Cardiac fibroblast (primary cell): Measurements from ENCODE around the gene SURF6.
"Not testable (repeated sequence)": the region's sequence is repeated elsewhere in the genome, so short reads cannot be mapped to it uniquely, and the experiment has no call there.

Source experiments
- DNase-seq, 2 donors: peaks; one replicate each; pipeline versions ENCODE4 v3.0.0 to v3.0.0-alpha.2; 2010; ENCODE audit warnings: low read depth in 2 of 2
- H3K4me3 ChIP-seq, 2 donors: replicated peaks in 1 of 2; 1 replicate in 1 of 2; 2 replicates in 1 of 2; pipeline ENCODE4 v1.5.1; 2011; ENCODE audit warnings: low read depth in 2 of 2, low read length in 2 of 2, mild to moderate bottlenecking in 2 of 2, moderate library complexity in 1 of 2
- CTCF ChIP-seq: IDR thresholded peaks from one replicate; pipeline ENCODE4 v1.5.1; 2011; ENCODE audit warnings: low read depth, mild to moderate bottlenecking, low read length, inconsistent platforms

SURF6 gene

DNA sequence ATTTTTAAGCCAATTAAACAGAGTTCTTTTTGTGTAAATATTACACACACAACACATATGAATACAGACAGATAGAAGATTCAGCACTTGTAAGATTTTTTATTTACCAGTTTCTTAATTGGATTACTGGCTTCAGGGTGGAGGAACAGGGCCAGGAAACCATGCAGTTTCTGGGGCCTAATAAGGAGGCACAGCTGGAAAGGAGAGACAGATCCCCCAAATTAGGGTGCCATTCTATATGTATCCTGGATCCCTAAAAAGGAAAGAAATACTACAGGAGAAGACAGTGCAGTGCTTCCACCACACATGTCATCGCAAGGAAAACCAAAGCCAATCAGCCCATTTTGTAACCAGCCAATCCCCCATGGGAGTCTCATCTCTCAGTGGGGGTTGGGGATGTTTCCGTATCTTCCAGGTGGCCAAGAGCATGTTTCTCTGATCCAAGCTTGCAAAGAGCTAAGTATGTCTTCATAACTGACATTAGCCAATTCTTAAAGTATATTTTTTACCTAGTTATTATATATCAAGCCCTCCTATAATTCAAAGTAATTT is 45.2 kb downstream of the SURF6 start:
- no peak for TF ChIP-seq CTCF
- H3K4me3 ChIP-seq, result no peak overlapping the region
- no peak for DNase-seq

- peak; percentile 16 to 28 for DNase-seq
- TF ChIP-seq CTCF, result no peak
- H3K4me3 ChIP-seq, result no peak overlapping the region
Measured at GRCh38 chr9:133286523-133286922, 49.5 kb downstream of the SURF6 start.

- no peak for DNase-seq
- no peak overlapping the region for H3K4me3 ChIP-seq
- no peak for TF ChIP-seq CTCF
Measured at GRCh38 chr9:133285252-133285775, 50.7 kb downstream of the SURF6 start.

DNA sequence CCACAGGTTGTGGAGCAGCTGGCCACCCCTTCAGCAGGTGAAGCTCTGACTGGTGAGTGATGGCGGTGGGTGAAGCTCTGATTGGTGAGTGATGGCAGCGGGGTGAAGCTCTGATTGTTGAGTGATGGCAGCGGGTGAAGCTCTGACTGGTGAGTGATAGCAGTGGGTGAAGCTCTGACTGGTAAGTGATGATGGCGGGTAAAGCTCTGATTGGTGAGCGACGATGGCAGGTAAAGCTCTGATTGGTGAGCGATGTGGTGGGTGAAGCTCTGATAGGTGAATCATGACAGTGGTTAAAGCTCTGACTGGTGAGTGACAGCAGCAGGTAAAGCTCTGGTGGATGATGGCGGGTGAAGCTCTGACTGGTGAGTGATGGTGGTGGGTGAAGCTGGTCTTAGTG is 51.6 kb downstream of the SURF6 start:
- H3K4me3 ChIP-seq, result no peak overlapping the region
- DNase-seq, result no peak

GRCh38 chr9:133283255-133284032 is 52.5 kb downstream of the SURF6 start:
- DNase-seq, H3K4me3 ChIP-seq: not testable (repeated sequence)

More for the DNA sequence above, 51.6 kb downstream of the SURF6 start:
- TF ChIP-seq CTCF, result no peak

GRCh38 chr9:133282464-133283238 is 53.3 kb downstream of the SURF6 start:
- H3K4me3 ChIP-seq, result no peak overlapping the region
- TF ChIP-seq CTCF, result no peak
- no peak for DNase-seq

DNA sequence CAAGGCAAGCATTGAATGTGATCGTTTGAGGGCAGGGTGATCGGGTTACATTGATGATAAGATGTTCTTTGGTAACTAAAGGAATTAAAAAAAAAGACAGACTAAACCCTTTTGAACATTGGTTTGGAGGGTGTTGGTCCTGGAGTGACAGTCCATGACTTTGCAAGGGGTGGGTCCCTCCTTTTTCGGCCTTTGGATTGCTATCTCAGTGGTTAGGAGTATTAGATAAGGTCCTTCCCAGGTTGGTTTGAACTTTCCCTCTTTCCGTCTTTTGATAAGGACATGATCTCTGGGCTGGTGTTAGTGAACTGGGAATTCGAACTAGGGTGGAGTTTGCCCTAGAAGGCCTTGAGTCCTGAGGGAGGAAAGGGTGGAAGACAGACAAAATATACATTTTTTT is 55.6 kb downstream of the SURF6 start:
- no peak for DNase-seq
- no peak overlapping the region for H3K4me3 ChIP-seq
- no peak for TF ChIP-seq CTCF
